A549 (cell line): ENCODE measurements around the gene THYN1.

Source experiments
- BHLHE40 ChIP-seq: IDR thresholded peaks from 2 replicates; pipeline ENCODE4 v1.6.1; 2012; ENCODE audit warnings: low read depth, low read length, inconsistent platforms
- CEBPB ChIP-seq, 2 experiments: fragments of >200 bp in 1 of 2; sonication (Bioruptor Twin) in 1 of 2; formaldehyde crosslinking in 1 of 2; IDR thresholded peaks; 2 replicates each; pipeline ENCODE4 v1.6.1; 2012 to 2016
- CHD2 ChIP-seq: fragments of 150-350 bp; IDR thresholded peaks from 2 replicates; pipeline ENCODE4 v1.6.1; 2014; ENCODE audit warnings: low read length; ENCODE audit not compliant: partially characterized antibody
- EP300 ChIP-seq, 2 experiments: fragments of >200 bp; sonication (Bioruptor Twin); formaldehyde crosslinking; IDR thresholded peaks; 2 replicates in 1 of 2; 3 replicates in 1 of 2; pipeline ENCODE4 v1.6.1; 2016 to 2017
- GATA3 ChIP-seq: IDR thresholded peaks from 2 replicates; pipeline ENCODE4 v1.6.1; 2012; ENCODE audit warnings: borderline replicate concordance
- MAFK ChIP-seq: fragments of 450-650 bp; IDR thresholded peaks from 2 replicates; pipeline ENCODE4 v1.6.1; 2014; ENCODE audit not compliant: partially characterized antibody
- MAZ ChIP-seq: fragments of 150-350 bp; IDR thresholded peaks from 2 replicates; pipeline ENCODE4 v1.6.1; 2014; ENCODE audit warnings: antibody characterized with exemption, low read depth, low read length, borderline replicate concordance
- POLR2A ChIP-seq: IDR thresholded peaks from 2 replicates; pipeline ENCODE4 v1.6.1; 2012; ENCODE audit warnings: mild to moderate bottlenecking, low read length
- RAD21 ChIP-seq, 2 experiments: fragments of >200 bp in 1 of 2; sonication (Bioruptor Twin) in 1 of 2; formaldehyde crosslinking in 1 of 2; IDR thresholded peaks in 1 of 2; conservative IDR thresholded peaks in 1 of 2; 2 replicates in 1 of 2; 3 replicates in 1 of 2; pipeline ENCODE4 v1.6.1; 2012 to 2018; ENCODE audit warnings: inconsistent platforms in 1 of 2
- ZFP36 ChIP-seq: fragments of 450-650 bp; IDR thresholded peaks from 2 replicates; pipeline ENCODE4 v1.6.1; 2014; ENCODE audit warnings: borderline replicate concordance; ENCODE audit not compliant: partially characterized antibody
- TF ChIP-seq, protein P1 (sequence below): fragments of >200 bp; sonication (Bioruptor Twin); formaldehyde crosslinking; IDR thresholded peaks from 3 replicates; pipeline ENCODE4 v1.5.1; 2016
- TF ChIP-seq, protein P2 (sequence below): IDR thresholded peaks from 2 replicates; pipeline ENCODE4 v1.6.1; 2012
- TF ChIP-seq, protein P3 (sequence below): fragments of 250-450 bp; sonication (Bioruptor Pico); IDR thresholded peaks from 2 replicates; pipeline ENCODE4 v1.5.0; 2021; ENCODE audit warnings: mild to moderate bottlenecking, moderate library complexity, borderline replicate concordance
- TF ChIP-seq, protein P4 (sequence below): fragments of 200-600 bp; sonication (generic); IDR thresholded peaks from 2 replicates; pipeline ENCODE4 v1.6.1; 2016; ENCODE audit warnings: antibody characterized with exemption, mild to moderate bottlenecking, moderate library complexity

DNA sequence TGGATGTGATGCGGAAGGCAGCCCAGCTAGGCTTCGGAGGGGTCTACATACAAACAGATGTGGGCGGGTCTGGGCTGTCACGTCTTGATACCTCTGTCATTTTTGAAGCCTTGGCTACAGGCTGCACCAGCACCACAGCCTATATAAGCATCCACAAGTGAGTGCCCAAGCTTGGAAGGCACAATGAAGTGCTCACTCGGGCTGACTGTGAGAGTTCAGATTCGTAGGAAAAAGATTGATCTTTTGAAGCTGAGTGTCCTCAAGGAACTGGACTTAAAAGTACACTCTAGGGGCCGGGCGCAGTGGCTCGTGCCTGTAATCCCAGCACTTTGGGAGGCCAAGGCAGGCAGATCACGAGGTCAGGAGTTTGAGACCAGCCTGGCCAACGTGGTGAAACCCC is 3.9 kb upstream of the THYN1 start:
- no peak for TF ChIP-seq GATA3
- TF ChIP-seq, protein P1, sequence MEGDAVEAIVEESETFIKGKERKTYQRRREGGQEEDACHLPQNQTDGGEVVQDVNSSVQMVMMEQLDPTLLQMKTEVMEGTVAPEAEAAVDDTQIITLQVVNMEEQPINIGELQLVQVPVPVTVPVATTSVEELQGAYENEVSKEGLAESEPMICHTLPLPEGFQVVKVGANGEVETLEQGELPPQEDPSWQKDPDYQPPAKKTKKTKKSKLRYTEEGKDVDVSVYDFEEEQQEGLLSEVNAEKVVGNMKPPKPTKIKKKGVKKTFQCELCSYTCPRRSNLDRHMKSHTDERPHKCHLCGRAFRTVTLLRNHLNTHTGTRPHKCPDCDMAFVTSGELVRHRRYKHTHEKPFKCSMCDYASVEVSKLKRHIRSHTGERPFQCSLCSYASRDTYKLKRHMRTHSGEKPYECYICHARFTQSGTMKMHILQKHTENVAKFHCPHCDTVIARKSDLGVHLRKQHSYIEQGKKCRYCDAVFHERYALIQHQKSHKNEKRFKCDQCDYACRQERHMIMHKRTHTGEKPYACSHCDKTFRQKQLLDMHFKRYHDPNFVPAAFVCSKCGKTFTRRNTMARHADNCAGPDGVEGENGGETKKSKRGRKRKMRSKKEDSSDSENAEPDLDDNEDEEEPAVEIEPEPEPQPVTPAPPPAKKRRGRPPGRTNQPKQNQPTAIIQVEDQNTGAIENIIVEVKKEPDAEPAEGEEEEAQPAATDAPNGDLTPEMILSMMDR = no peak
- no peak for TF ChIP-seq CEBPB (IDR thresholded peaks at IDR 0.05)
- TF ChIP-seq ZFP36 = no peak
- TF ChIP-seq POLR2A = no peak
- TF ChIP-seq, protein P2, sequence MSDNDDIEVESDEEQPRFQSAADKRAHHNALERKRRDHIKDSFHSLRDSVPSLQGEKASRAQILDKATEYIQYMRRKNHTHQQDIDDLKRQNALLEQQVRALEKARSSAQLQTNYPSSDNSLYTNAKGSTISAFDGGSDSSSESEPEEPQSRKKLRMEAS = no peak
- no peak for TF ChIP-seq BHLHE40
- TF ChIP-seq CHD2 = no peak
- TF ChIP-seq MAFK = no peak
- TF ChIP-seq EP300 (IDR thresholded peaks at IDR 0.05) = no peak
- TF ChIP-seq, protein P3, sequence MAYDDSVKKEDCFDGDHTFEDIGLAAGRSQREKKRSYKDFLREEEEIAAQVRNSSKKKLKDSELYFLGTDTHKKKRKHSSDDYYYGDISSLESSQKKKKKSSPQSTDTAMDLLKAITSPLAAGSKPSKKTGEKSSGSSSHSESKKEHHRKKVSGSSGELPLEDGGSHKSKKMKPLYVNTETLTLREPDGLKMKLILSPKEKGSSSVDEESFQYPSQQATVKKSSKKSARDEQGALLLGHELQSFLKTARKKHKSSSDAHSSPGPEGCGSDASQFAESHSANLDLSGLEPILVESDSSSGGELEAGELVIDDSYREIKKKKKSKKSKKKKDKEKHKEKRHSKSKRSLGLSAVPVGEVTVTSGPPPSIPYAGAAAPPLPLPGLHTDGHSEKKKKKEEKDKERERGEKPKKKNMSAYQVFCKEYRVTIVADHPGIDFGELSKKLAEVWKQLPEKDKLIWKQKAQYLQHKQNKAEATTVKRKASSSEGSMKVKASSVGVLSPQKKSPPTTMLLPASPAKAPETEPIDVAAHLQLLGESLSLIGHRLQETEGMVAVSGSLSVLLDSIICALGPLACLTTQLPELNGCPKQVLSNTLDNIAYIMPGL = no peak
- TF ChIP-seq MAZ = no peak
- TF ChIP-seq, protein P4, sequence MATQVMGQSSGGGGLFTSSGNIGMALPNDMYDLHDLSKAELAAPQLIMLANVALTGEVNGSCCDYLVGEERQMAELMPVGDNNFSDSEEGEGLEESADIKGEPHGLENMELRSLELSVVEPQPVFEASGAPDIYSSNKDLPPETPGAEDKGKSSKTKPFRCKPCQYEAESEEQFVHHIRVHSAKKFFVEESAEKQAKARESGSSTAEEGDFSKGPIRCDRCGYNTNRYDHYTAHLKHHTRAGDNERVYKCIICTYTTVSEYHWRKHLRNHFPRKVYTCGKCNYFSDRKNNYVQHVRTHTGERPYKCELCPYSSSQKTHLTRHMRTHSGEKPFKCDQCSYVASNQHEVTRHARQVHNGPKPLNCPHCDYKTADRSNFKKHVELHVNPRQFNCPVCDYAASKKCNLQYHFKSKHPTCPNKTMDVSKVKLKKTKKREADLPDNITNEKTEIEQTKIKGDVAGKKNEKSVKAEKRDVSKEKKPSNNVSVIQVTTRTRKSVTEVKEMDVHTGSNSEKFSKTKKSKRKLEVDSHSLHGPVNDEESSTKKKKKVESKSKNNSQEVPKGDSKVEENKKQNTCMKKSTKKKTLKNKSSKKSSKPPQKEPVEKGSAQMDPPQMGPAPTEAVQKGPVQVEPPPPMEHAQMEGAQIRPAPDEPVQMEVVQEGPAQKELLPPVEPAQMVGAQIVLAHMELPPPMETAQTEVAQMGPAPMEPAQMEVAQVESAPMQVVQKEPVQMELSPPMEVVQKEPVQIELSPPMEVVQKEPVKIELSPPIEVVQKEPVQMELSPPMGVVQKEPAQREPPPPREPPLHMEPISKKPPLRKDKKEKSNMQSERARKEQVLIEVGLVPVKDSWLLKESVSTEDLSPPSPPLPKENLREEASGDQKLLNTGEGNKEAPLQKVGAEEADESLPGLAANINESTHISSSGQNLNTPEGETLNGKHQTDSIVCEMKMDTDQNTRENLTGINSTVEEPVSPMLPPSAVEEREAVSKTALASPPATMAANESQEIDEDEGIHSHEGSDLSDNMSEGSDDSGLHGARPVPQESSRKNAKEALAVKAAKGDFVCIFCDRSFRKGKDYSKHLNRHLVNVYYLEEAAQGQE = no peak
- no peak for TF ChIP-seq RAD21 (conservative IDR thresholded peaks at IDR 0.05 in 1 of 2, IDR thresholded peaks at IDR 0.05 in 1 of 2)
